ENCODE results near the gene ZNF536.

Gene ZNF536

DNA sequence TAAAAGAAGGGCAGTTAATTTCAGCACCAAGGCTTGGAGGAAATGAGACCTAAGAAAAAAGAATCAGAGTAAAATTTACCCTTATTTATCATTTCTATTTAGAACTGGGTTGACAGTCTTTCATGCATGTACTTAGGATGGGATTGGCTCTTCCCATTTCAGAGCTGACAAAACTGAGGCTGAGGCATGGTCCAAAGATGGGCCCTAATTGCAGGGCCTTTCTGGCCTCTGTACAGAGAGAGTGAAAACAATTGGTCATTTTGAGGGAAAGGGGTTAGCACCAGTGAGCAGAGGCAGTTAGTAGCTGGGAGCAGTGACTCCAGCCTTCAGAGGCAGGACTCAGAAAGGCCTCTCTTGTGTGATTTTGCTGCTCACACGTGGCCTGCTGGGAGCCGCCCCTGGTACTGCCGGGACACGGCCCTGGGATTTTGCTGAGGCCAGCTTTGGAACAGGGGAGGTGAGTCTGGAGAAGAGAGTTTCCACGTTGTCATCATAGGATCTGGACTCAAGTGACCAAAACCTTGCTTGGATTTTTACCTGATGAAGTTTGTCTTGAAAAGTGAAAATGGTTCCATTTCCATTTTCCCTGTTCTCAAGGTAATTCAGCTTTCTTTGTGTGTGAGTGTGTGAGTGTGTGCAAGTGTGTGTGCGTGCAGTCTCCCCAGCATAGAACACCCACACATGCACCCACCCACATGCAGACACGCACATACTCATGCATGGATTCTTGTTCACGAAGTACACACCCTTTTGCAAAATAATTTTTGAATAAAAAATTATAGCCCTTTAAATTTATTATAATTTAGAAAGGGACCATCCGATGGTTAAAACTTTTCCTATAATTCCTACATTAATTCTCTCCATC is at the start of gene ZNF536:
ZNF536 (plus strand) TSS at position 425 of the 865 bp plus-strand sequence. CDS start 71,179 bp downstream, outside the sequence.
- no peak for DNase-seq

DNA sequence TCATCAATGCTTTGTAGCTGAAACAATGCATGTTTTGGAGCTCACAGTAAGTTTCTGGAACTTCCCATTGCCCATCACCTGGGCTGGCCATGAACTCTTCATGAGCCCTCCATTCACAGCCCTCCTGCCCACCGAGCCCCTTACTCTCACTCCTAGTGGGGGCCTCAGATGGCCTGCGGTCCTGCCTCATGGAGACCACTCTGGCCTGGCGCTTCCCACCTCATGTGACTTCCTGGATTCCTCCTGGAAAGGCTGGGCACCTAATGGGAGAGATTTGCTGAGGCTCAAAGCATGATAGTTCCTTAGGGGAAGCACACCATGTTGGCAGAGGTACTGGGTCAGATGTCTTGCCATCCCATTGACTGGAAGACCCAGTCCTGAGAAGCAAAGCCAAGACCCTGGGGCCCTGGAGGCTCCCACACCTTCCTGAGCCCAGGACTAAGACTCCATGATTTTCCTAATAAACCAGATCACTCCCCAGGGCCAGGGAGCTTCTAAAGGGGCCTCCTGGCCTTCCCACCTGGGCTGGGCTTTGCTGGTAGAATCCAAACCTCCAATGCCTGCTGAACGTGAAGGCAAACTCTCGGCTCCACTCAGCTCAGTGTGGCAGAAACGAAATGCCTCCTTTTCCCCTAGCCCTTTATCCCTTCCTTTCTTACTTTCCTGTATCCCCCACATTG is 49.4 kb upstream of the ZNF536 start:
- DNase-seq, result no peak

DNA sequence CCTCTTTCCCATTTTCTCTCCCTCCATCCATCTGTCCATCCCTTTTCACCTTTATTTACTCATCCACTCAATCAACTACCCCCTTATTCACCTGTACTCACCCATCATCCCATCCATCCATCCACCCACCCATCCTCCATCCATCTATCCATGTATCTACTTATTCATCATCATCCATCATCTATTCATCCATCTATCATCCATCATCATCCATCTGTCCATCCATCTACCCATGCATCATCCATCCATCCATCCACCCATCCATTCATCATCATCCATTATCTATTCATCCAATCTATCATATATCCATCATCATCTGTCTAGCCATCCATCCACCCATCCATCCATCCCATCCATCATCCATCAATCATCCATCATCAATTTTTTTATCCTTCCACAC is 48.3 kb upstream of the ZNF536 start:
- no peak for DNase-seq

DNA sequence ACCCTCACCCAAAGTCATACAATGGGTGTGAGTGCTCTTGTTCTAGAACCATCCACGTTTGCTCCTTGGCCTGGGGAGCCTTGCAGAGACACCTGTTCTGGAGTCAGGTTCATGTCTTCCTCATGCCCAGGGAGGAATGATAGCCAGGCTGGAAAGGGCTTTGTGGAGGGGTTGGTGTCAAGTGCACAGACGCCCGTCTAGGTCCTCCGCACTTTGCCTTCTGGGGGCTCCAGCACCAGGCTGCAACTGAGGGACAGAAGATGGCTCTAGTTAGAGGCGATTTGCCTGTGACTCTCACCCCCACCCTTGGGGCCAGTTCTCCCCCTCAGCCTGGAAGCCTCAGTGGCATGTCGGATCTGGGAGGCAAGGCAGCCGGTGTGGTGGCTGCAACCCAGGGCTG is 47.2 kb upstream of the ZNF536 start:
- no peak for DNase-seq

DNA sequence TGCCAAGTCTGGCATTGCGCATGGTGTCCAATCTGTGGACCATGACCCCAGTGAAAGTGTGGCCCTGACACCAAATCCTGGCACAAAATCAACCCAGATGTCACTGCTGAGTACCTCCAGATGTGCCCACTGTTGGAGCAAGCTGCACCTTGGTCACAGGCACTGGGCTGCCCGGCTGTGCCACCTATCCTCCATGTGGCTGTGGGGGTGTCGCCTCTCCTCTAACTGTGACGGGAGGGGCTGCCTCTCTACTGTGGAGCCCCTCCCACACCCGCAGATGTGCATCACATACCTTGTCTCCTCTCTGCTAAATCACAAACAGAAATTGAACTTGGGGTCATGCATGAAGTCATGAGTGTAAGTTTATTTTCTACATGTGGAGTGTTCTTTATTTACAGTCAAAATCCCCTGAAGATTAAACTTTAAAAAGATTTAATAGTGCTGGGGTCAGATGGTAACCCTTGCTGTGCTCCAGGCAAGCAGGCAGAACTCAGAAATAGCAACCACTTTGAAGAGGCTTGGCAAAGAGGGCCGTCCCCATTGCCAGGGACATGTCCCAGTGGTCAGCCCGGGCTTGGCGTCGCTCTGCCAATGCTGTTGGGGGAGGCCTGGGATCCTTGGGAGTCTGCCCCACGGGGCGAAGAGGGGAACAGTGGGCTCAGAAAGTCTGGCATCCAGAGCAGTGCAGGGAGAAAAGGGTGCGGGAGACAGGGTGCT is 46.4 kb upstream of the ZNF536 start:
- DNase-seq, result no peak

DNA sequence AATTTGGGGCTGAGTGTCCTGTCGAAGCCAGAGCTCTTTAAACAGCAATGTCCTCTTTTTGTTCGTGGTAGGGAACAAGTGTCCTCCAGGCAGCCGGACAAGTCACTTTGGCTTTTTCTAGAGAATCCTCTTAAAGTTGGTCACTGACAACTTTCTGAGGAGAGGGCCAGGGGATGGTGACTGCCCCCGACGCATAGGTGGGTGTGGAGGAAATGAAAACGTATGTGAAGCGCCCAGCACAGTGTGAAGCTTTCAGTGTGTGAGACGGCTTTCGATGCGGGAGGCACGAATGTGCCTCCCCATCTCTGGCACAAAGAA is 45.8 kb upstream of the ZNF536 start:
- DNase-seq, result no peak

DNA sequence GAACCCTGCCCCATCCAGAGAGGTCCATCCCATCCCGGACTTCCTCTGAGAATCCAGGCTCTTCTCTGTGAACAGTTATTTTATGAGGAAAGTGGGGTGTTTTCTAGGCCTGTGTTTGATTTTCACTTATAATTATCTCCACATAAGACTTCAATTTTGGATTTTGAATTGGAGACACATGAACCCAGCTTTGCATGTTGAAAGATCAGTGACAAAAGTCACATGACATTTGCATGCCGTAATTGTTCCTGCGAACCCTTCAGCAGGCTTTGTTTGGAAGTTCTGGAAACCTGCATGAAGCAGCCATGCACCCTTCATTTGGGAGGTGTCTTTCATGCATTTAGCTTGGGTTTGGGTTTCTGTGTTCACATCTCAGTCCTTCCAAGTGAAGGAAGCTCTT is 44.9 kb upstream of the ZNF536 start:
- no peak for DNase-seq

DNA sequence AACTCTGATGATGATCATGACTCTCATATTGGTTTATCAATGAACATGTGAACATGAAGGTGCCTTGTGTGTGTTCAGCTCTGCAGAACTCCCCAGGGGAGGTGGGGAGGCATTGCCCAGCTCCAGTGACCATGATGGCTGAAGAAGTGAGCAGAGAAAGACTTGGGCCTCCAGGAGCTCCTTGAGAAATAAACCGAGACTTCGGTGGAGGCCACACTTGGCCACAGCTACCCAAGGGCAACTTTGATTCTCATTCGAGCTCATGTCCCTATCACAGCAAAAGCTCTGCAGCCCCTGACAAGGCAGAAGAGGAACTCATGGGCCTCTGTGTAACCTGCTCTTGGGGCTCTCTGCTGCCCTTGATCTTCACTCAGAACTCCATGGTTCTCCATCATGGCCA is 44.1 kb upstream of the ZNF536 start:
- no peak for DNase-seq

DNA sequence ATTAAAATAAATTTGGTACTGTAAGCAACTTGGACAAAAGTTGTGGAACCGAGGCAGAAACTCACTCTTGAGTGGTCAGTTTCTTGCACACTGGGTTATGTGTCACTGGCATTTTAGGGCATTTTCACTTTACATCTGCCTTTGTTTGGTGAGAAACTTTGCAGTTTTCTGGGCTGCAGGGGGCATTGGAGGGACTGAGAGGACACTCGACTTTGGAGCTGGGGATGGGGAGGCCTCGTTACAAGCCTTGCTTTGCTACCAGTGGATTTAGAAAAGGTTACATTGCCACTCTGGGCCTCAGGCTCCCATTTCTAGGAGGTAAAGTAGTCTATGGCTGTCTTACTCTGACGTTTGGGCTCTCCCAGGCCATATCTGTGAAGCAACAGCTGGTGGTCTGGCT is 41.9 kb upstream of the ZNF536 start:
- no peak for DNase-seq

DNA sequence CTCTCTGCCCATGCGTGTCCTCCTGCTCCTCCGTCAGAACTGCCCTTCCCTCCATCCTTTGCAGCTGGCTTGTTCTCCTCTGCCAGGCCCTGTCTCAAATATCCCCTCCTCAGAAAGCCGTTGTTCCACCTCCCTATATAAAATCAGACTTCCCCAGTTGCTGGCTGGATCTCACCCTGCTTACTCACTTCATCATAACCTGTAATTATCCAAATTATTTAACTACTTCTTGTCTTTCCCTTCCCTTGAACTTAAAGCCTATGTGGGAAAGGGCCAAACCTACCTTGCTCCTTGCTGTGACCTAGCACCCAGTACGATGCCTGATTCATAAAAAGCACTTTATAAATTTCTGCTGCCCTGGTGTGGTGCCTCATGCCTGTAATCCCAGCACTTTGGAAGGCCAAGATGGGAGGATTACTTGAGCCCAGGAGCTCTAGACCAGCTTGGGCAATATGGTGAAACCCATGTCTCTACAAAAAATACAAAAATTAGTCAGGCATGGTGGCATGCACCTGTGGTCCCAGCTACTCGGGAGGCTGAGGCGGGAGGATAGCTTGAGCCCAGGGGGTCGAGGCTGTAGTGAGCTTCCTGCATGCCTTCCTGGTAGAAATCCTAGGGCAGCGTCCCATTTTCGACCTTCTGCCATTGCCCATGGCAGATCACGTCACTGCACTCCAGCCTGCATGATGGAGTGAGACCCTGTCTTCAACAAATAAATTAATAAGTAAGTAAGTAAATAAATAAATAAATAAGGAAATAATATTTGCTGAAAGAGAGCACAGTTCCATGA is 39.5 kb upstream of the ZNF536 start:
- no peak for DNase-seq

DNA sequence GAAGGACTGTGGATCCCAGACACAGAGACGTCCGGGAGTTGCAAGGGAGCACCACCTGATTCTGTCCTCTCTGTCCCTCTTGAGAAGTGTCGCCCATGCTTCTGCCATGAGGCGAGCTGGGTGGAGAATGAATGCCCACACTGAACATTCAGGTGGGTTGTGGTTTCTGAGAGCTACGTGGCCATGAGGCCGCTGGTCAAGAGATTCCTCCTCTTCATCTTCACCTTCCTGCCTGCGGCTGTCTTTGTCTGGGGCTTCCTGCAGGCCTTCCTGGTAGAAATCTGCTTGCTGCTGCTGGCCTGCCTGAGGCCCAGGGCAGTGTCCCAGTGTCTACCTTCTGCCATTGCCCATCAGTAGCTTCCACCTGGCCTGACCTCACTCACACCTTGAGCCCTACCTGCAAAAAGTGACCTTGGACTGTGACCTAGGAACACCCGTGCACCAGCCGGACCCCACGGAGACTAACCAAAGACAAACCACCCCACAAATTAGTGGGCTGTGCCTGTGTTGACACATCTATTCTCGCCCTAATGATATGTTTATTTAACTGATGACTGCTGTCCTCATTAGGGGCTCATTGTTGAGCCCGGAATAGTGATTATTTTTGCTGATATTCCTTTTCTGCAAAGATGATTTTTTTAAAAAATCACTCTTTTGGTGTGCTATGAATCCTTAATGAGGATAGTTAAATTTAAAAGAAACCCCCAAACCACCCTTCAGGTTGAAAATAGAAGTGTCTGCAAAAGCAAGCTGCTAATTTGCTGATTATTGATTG is 38.7 kb upstream of the ZNF536 start:
- no peak for DNase-seq

DNA sequence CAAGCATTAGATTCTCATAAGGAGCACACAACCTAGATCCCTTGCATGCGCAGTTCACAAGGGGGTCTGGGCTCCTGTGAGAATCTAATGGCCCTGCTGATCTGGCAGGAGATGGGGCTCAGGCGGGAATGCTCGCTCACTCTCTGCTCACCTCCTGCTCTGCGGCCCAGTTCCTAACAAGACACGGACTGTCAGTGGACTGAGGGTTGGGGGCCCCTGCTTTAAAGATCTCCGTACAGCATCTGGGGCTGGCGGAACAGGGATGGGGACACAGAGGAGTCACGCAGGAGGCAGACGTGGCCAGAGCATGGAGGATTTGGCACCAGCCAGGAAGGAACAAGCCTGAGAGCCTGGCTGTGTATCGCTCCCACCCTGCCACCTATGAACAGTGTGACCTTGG is 37.3 kb upstream of the ZNF536 start:
- no peak for DNase-seq

DNA sequence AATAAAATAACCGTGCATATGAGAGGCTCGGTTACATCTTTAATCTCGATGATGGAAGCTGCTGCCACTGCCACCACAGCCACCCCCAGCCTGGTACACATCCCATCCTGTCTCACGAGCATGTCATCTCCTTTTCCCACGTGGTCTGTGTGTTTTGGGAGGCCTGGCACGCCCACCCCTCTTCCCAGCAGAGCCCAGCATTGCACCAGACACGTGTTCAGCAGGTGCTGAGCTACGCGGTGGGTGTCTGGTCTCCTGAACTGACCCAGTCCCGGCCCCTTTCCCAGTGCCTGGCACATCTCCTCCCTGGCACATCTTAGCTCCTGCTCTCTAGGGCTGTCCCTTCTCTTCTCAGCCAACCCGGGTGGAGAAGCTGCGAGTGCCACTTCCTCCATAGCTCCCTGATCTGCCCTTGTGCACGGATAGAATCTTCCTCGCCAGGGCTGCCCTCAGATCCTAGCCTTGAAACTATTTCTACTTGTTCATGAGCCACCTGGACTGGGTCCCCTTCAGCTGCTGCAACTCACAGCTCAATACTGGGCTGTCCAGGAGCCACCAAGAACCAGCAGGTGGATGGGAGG is 36.8 kb upstream of the ZNF536 start:
- no peak for DNase-seq

DNA sequence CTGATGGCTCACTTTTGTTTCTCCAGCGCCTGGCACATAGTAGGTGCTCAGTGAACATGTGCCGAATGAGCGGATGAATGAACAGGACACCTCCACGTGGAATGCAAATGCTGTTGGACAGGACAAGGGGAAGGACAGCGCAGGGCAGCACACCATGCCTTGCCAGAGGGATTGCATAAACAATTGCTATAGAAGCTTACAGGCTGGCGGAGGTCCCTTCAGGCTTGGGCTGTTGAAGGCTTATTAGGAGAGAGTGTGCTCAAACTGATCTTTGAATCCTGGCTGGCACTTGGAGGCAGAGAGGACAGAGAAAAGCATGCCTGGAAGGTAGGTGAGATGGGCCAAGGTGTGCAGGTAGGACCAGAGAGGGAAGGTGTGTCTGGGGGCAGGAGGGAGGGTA is 35.9 kb upstream of the ZNF536 start:
- DNase-seq, result no peak

DNA sequence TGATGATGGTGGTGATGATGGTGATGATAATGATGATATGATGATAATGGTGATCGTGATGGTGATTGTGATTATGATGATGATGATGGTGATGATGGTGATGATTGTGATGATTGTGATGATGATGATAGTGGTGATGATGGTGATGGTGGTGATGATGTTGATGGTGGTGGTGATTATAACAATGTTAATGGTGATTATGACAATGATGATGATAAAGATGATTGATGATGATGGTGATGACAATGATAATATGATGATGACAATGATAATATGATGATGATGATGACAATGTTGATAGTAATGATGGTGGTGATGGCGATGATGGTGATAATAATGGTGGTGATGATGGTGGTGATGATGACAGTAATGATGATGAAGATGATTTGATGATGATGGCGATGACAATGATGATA is 34.1 kb upstream of the ZNF536 start:
- no peak for DNase-seq

DNA sequence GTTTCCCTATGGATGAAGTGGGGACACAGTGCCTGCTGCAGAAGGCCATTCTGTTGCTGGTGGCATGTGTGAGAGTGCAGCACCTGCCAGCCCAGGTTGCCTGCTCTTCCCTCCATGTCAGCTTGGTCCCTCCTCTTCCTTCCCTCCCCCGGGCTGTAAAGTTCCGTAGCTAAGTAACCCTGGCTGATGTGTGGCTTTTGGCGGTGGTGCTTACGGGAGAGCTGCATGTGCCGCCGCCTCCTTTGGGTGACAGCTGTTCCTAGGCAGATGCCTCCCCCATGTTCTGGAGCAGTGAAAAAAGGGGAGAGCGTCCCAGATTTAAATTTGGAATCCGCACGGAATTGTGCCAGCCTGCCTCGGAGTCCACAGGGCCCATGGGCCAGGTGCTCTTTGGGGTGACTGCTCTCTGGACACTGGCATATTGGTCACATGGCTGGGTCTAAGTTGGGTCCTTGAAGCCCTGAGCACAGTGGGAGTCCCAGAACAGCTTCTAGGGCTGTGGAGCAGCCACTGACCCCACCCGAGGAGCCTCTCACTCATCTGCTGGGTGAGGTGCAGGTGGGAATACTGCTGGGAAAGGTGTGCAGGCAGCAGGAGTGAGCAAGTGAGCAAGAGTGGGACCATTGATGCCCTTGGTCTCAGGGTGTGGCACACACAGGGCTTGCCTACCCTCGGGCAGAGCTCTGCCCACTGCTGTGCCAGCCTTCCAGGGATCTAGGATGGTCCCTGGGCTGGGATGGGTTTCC is 33.1 kb upstream of the ZNF536 start:
- no peak for DNase-seq

DNA sequence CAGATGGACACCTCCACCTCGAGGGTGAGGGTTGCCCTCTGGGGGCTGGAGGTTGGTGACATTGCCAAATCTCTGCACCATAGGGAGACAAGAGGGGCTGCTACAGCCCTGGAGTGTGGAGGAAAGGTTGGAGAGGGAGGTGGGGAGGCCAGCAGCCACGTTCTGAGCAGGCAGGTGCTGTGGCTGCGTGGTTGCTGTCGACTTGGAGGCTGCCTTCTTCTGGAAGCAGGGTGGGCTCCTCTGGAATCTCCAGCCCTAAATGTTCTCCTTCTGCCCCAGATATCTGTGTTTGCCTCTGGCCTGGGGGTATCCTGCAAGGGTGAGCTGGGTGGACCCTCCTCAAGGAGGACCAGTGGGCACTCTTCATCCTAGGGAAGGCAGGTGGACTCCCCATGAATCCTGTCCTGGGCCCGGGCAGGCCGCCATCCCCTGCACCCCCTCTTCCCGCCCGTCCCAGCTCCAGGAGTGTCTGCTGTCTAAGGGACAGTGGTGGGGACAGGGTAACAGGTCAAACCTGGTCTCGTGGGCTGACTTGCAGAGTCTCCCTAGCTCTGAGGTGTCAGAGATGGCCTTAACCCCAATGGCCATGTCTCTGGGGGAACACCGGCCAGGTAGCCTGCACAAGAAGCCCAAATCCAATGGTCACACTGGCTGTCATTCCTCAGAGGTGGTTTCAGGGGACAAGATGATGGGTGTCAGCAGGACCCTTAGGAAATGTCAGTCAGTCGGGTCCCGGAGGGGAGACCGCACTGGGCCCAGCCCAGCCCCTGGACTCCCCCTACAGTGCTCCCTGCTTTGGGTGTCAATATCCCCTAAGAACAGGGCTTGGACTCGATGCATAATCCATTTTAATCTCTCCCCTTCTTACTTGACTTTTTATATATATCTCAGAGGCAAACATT is 32.3 kb upstream of the ZNF536 start:
- no peak for DNase-seq

DNA sequence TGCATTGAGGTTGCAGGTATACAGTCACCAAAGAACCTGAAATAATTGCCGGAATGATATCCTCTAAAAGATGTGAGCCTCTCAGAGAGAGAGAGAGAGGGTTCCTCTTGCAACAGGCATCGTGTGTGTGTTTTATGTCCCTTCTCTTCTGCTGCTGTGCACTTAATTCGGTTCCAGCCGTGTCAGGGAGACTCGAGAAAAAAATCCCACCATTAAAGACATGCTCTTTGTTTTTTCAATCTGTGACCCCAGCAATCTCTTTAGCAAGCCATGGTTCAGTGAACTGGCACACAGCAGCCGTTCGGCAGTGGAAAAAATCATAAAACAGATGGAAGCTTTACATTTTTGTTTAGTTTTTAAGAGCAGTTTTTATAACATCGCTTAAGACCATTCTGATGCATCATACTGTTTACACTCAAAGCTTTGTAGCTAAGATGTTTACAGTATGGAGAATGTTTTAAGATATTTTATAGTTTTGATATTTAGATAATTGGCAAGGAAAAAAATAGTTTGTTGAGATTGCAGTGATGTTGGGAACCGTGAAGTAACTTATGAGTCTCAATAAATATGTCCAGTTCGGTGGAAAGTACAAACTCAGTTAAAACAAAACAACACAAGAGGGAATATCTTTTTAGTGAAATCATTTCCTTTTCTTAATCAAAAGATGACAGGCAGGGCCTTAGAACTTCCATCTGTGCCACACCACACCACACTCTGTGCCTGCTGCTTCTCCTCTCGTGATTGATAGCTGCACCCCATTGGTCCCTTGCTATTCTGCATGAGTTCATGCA is 31.2 kb upstream of the ZNF536 start:
- no peak for DNase-seq

DNA sequence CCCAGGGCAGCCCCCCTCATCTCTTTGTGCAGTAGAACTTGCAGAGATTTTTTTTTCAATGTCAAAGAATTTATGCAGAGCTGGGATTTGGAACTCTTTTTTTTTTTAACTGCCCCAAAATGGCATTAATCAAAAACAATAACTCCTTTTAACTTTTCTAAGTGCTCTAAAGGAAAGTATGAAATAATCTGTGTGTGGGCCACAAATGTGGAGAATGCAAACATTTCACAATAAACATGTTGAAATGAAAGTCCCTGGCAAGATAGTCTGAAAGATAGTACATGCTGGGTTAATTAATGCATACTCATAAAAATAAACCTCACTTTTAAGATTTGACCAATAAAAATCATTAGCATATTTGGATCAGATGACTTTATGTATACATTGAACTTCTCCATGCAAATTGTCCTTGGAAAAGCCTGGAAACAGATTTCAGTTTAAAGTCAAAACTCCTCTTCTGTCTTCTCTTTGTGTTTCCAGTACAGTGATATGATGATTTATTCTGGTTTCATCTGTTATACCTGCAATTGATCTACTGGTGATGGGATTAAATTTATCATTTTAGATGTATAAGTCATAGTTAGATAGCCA is 30.5 kb upstream of the ZNF536 start:
- DNase-seq, result no peak

Data from stimulated activated CD4-positive, alpha-beta T cell treated with anti-CD3 and anti-CD28 coated beads, Interleukin-4, amount 100 ng/mL, for 4 hours (primary cell).